Stimulated activated CD8-positive, alpha-beta memory T cell treated with anti-CD3 and anti-CD28 coated beads, Interleukin-7, amount 100 ng/mL, for 48 hours (primary cell): ENCODE data around the gene KDM4F.

ENCODE experiments used
- DNase-seq, 2 donors: peaks; one replicate each; pipeline ENCODE4 v3.0.0-alpha.2; 2020; ENCODE audit warnings: low read depth in 1 of 2; ENCODE audit errors: extremely low read depth in 1 of 2

Gene KDM4F

GRCh38 chr11:95059046-95059445, 9.8 kb downstream of the KDM4F start:
- no peak for DNase-seq

DNA sequence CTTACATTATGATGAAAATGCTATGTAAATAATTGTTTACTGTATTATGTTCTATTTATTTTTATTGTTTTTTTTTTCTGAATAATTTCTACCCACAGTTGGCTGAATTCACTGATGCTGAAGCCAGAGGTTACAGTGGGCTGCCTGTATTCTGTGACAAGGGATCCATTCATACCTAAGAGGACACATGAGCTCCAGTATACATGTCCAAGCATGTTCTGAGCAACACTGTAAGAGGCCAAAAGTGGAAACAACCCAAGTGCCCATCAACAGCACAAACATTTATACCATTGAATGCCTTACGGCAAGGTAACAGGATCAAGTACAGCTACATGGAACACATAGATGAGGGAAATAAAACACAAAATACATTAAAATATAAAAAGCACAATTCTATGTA, 16.1 kb downstream of the KDM4F start:
- no peak for DNase-seq

DNA sequence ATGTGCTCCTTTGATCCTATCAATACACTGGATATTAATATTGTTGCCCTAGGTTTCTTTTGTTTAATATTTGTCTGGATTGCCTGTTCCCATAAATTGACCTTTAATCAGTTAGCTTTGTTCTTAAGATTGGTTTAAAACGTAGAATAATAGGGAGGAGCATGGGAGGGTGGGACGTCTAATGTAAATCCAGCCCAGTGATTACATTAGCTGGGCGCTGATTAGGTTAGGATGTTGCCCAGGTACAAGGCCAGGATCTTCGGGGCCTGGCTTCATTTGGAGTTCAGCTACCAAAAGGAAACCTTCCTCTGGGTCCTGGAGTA, 17.5 kb downstream of the KDM4F start, which contains the start of gene SRSF8:
SRSF8 (plus strand) TSS at position 204 of the 323 bp plus-strand sequence. CDS start 308 bp downstream, outside the sequence.
- no peak for DNase-seq

- peak; percentile 50 to 61 for DNase-seq
These were observed 18.0 kb downstream of the KDM4F start for GRCh38 chr11:95067039-95067840.

DNA sequence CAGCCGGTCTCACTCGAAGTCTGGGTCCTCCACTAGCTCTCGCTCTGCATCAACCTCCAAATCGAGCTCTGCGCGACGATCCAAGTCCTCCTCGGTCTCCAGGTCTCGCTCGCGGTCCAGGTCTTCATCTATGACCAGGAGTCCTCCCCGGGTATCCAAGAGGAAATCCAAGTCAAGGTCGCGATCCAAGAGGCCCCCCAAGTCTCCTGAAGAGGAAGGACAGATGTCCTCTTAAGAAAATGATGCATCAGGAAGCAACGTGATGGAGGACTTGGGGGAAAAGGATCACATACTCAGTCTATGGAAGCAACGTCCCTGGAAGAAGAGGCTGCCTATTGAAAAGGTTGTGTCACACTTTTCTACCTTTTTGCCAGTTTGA, 18.6 kb downstream of the KDM4F start:
- DNase-seq: no peak

- peak in 1 of 2 donors; percentile 58 for DNase-seq
These were observed 19.3 kb downstream of the KDM4F start for GRCh38 chr11:95068549-95068948.

DNA sequence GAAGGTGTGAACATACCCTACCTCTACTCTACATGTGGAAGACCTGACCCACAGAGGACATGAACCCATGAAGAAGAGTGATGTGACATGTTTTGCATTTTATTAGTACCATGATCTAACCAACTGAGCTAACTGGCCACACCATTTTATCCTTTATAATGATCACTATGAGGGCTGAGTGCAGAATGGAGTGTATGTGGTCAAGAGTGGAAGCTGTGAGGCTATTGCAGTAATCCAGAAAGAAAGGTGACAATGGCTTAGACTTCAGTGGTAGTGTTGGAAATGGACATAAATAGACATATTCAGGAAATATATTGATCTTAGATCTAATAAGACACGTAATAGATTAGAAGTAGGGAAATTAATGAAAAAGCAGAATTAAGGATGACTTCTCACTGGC, 21.2 kb downstream of the KDM4F start:
- no peak for DNase-seq

DNA sequence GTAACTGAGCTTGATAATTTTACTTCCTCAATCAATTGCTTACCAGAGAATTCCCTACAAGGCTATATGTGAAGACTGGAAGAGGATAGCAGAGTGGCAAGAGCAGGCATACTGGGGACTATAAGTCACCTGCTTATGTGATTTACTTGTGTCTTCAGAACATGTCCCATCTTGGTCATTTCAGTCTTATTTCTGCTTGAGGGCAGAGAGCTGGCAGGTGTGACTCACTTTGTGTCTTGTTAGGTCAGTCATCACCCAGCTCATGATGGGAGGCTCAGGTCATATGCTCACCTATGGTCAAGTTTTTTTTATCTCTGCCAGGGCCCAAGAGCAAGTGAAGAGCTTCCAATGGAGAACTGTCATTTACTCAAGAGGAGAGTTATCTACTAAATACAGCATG, 23.7 kb downstream of the KDM4F start:
- no peak for DNase-seq

DNA sequence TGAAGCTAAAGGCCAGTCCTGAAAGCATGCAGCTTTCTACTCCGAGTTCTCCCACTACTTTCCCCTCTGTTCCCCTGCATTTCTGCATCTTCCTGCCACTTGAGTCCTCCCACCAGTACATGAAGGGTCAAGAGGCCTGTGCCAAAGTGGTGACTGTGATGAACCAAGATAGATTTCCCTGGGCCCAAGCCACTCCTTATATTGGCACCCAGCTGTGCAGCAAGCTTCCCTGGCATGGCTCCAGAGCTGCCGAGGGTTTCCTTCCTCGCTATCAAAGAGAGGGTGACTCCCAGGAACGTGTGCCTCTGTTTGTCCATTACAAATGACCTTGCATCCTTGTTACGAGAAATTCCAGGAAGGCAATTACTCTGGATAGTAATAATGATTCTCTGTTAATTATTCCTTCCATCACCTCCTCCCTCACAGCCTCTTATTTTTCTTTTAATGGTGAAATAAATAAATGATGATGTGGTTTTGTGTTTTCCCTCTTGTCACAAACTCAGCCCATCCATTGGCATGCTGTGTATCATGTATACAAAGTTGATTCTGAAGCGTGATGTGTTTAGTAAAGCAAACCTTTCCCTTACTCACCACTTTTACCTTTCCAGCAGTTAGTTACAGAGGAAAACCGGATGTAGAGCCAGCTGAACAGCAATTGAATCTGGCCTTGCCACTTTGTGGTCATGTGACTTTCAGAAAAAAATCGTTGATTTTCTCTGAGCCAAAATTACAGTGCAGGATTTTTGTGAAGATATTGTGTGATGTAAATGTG, 25.8 kb downstream of the KDM4F start:
- no peak for DNase-seq

DNA sequence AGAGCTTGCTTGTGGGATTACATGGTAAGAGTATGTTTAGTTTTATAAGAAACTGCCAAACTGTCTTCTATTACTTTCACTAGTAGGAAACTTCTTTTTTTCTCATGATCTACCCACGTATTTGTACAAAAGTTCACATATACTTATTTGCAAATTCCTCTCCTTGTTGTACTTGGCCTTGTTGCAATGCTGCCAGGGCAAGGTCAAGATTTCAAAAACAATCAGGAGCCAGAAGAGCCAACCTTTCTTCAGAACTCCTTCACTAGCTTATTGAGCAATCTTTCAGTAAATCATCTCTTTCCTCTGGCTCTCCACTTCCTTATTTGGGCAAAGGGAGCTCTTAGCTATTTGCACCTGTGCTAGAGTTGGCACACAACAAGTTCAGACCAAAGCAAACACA, 27.2 kb downstream of the KDM4F start:
- no peak for DNase-seq

DNA sequence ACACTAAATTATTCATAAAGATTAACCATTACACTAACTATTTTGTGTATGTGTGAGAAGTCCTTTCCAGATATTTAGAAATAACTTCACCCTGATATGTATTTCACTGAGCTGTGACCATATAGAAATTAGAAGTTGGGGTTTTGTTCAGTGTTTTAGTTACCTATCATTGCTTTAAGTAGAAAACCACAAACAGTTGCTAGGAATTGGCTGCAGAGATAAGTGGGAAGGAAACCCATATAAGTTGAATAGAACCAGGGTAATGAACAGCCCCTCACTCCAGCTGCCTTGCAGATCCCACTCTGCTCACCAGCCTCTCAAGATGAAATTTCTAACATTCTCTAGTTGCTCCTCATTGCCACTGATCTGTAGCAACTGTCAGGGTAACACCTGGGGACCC, 27.8 kb downstream of the KDM4F start:
- DNase-seq: no peak

- DNase-seq: no peak
These were observed 29.3 kb downstream of the KDM4F start for GRCh38 chr11:95078526-95078925.

DNA sequence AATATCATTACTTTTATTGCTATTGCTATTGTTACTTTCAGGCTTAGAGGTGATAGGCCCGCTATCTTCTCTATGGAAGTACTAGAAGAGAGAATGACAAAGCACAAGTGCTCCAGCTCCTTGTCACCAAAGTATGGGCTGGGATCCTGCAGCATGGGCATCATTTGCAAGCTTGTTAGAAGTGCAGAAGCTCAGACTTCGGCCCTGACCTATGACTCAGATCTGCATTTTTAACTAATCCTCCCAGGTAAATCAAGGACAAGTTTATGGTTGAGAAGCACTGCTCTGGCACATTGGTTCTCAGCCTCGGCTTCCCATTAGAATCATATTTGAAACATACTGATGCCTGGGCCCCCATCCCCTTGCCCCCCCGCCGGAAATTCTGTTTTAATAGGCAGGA, 31.8 kb downstream of the KDM4F start:
- DNase-seq: no peak

DNA sequence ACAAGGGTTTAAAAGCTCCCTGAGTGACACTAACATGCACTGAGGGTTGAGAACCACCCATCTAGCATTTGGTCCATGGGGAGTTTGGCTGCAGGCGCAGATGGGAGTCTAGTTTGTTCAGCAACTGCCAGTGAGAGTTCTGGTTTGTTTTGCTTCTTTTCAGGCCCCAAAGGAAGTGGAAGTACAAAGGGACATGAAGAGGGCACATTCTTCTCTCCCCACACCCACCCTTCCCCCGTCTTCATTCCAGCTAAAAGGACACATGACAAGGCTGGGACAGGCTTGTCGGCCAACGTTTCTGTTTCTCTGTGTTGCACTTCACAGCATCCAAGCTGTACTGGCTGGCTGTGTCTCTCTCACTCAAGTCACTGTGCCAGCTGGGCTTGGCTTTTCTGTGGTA, 32.2 kb downstream of the KDM4F start:
- DNase-seq: no peak

- no peak for DNase-seq
These were observed 33.4 kb downstream of the KDM4F start for GRCh38 chr11:95082576-95083001.

DNA sequence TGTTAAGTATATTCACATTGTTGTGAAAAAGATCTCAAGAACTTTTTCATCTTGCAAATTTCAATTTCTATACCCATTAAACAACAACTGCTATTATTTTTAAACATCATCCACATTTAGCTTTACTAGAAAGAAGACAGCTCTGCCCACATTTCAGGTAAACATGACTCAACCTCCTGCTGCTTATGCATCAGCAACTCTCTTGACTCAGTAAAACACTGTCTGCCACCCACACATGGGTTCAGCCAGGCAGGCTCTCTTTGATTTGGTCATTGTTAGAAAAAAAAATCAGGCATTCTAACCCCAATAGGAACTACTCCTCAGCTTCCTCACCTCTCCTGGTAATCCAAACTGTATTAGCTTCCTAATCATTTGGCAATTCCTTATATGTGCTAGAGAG, 35.3 kb downstream of the KDM4F start:
- DNase-seq: peak in 1 of 2 donors; percentile 62

DNA sequence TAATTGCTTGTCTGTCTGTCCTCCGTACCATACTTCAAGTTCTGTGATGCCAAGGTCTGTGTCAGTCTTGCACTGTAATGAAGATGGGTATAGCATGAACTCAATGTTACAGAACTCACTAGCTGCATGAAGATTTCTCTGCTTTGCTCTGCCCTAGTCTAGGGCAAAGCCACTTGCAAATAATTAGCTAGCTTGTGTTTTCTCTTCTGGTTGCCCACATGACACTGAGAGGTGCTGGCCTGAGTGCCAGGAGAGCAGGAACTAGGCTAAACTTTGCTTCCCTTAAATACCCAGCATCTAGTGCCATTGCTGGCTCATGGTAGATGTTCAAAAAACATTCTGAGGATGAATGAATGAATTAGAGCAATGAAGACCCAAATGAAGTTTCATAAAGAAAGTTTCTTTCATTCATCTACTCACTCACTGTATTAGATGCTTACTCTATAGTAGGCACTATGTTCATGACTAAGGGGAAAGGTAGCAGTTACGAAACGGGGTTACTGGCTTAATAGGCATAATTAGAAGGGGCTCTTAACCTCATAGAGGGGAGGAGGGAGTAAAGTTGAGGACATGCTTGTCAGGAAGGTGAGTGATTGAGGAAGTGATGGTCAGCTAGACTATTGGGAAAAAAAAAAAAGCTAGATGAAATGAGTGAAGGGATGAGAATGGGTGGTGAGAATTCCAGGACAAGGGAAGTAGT, 36.0 kb downstream of the KDM4F start:
- no peak for DNase-seq

GRCh38 chr11:95086151-95086550, 36.9 kb downstream of the KDM4F start:
- DNase-seq: no peak

GRCh38 chr11:95086836-95087570, 37.8 kb downstream of the KDM4F start:
- DNase-seq: no peak

DNA sequence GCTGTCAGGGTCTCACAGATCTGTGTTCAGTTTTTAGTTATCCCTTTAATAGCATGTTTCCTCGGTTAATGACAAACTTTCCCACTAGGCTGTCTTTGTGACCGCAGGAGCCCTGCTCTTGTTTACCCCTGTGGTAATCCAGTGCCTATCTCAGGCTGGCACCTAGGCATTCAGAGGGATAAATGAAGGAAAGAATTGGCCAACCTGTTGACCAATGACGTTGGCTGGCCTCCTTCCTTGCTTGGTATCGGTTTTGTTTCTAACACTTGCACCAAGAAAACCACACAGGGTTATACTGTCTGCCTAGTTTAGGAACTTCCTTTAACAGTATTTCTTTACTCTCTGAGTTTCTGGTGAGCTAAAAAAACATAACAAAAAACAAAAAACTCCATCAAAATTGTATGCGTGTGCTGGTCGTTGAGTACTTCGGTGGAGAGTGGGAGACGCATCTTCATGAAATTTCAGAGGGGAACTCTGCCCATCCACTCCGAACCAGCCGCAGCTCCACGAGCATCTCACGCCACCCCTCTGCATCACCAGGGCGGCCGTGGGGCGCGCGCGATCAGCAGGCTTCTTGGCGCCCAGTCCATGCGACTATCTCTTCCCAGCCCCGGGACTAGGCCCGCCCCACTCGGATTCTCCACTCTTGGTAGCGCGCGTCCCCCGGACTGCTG, 39.9 kb downstream of the KDM4F start:
- no peak for DNase-seq
